GM21786 (cell line): ENCODE results near the gene PCDHB2.
"Not testable (repeated sequence)": the region's sequence is repeated elsewhere in the genome, so short reads cannot be mapped to it uniquely, and the experiment has no call there.

Experiments
- ATAC-seq: cut with Tn5 transposase; IDR thresholded peaks from one replicate; pipeline ENCODE4 v1.9.1; 2021; ENCODE audit not compliant: unreplicated experiment

Gene PCDHB2

DNA sequence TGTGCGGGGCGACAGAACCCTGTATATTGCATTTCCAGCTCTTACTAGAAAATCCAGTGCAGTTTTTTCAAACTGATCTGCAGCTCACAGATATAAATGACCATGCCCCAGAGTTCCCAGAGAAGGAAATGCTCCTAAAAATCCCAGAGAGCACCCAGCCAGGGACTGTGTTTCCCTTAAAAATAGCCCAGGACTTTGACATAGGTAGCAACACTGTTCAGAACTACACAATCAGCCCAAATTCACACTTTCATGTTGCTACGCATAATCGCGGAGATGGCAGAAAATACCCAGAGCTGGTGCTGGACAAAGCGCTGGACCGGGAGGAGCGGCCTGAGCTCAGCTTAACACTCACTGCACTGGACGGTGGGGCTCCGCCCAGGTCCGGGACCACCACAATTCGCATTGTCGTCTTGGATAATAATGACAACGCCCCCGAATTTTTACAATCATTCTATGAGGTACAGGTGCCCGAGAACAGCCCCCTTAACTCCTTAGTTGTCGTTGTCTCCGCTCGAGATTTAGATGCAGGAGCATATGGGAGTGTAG, 41.4 kb downstream of the PCDHB2 start:
- ATAC-seq, result no peak

DNA sequence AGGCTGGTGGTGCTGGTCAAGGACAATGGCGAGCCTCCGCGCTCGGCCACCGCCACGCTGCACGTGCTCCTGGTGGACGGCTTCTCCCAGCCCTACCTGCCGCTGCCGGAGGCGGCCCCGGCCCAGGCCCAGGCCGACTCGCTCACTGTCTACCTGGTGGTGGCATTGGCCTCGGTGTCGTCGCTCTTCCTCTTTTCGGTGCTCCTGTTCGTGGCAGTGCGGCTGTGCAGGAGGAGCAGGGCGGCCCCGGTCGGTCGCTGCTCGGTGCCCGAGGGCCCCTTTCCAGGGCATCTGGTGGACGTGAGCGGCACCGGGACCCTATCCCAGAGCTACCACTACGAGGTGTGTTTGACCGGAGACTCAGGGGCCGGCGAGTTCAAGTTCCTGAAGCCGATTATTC, 42.9 kb downstream of the PCDHB2 start:
- not testable (repeated sequence) for ATAC-seq
